Activated CD4-positive, alpha-beta T cell treated with anti-CD3 and anti-CD28 coated beads for 24 hours (primary cell): ENCODE measurements around the gene GUCA2A.
"Not testable (repeated sequence)": the region's sequence is repeated elsewhere in the genome, so short reads cannot be mapped to it uniquely, and the experiment has no call there.

Source experiments
- DNase-seq, 2 donors: peaks; one replicate each; pipeline ENCODE4 v3.0.0-alpha.2; 2020; ENCODE audit warnings: low read depth in 2 of 2

Gene GUCA2A

GRCh38 chr1:42164551-42165420 lies at the start of gene GUCA2A:
GUCA2A (minus strand) TSS chr1:42164745; CDS start chr1:42164712, 33 bp downstream.
- no peak for DNase-seq

- no peak for DNase-seq
These were observed 46.7 kb upstream of the GUCA2A start for GRCh38 chr1:42211224-42211623.

GRCh38 chr1:42210421-42211133 lies 46.0 kb upstream of the GUCA2A start:
- no peak for DNase-seq

GRCh38 chr1:42209526-42210251 lies 45.1 kb upstream of the GUCA2A start:
- DNase-seq = no peak

GRCh38 chr1:42206930-42207329 lies 42.4 kb upstream of the GUCA2A start:
- DNase-seq = not testable (repeated sequence)

GRCh38 chr1:42206164-42206563 lies 41.6 kb upstream of the GUCA2A start:
- no peak for DNase-seq

- DNase-seq = no peak
These were observed 37.4 kb upstream of the GUCA2A start for GRCh38 chr1:42201986-42202385.

- no peak for DNase-seq
These were observed 33.7 kb upstream of the GUCA2A start for GRCh38 chr1:42198251-42198650.

- DNase-seq = no peak
These were observed 31.3 kb upstream of the GUCA2A start for GRCh38 chr1:42195841-42196240.

- no peak for DNase-seq
These were observed 27.6 kb upstream of the GUCA2A start for GRCh38 chr1:42192106-42192505.

- no peak for DNase-seq
These were observed 26.8 kb upstream of the GUCA2A start for GRCh38 chr1:42191319-42191718.

GRCh38 chr1:42189931-42190853 lies 25.6 kb upstream of the GUCA2A start:
- no peak for DNase-seq

GRCh38 chr1:42186152-42186551 lies 21.6 kb upstream of the GUCA2A start:
- no peak for DNase-seq

GRCh38 chr1:42184616-42185015 lies 20.1 kb upstream of the GUCA2A start:
- no peak for DNase-seq

GRCh38 chr1:42183957-42184268 lies 19.4 kb upstream of the GUCA2A start:
- no peak for DNase-seq

GRCh38 chr1:42183210-42183956 lies 18.8 kb upstream of the GUCA2A start:
- no peak for DNase-seq

GRCh38 chr1:42181687-42182086 lies 17.1 kb upstream of the GUCA2A start:
- DNase-seq = no peak

- DNase-seq = no peak
These were observed 15.4 kb upstream of the GUCA2A start for GRCh38 chr1:42179900-42180329.

- no peak for DNase-seq
These were observed 14.7 kb upstream of the GUCA2A start for GRCh38 chr1:42179275-42179674.

GRCh38 chr1:42178249-42178648 lies 13.7 kb upstream of the GUCA2A start:
- no peak for DNase-seq

- no peak for DNase-seq
These were observed 13.0 kb upstream of the GUCA2A start for GRCh38 chr1:42177541-42177981.
